Measurements from ENCODE around the gene UNC50.

DNA sequence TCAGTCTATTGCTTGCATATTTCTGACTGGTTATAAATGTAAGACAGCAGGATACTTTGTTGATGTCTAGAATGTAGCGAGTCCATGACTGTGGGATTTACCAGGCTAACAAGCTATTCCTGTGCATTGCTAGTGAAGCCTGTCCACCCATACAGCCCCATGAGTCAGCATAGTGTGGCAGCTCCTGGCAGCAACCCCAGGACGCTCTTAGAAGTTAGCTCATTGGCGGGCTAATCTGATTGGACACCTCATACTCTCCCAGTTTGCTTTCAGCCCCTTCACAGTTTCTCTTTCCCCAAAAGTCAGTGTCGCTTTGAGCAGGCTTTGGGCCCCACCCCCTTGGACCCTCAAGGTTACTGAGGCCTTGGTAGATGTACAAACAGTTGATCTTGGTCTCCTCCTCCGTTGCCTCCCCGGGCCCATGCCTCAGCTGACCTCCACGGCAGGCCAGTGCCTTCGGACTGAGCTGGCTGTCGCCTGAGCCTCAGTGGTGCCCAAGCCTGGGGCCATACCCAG, 48.1 kb upstream of the UNC50 start:
- no peak for TF ChIP-seq CTCF (conservative IDR thresholded peaks at IDR 0.05 in 1 of 2, IDR thresholded peaks at IDR 0.05 in 1 of 2; ENCODE audit: low read depth in 1 of 2, low read length in 2 of 2)
- TF ChIP-seq EZH2 (IDR thresholded peaks at IDR 0.05; ENCODE audit: low read length, missing control alignments), result no peak
